ENCODE measurements around the gene PTRH1. TPM values are rescaled to one million over a fixed set of nuclear protein-coding genes. Genes with fewer than 3 reads are reported as not detected.

PTRH1 gene
- total RNA-seq, 1 donor from 2014 or later: 36.5 TPM

- no peak for DNase-seq (ENCODE audit: low read depth)
- no peak for TF ChIP-seq CTCF (IDR thresholded peaks at IDR 0.05; ENCODE audit: insufficient read depth, low read length, poor library complexity, severe bottlenecking)
- Histone ChIP-seq H3K27me3 (ENCODE audit: control insufficient read depth, insufficient read depth, low read length) (no peaks in the 10 kb centered on the region), H3K4me3 (ENCODE audit: low read depth, low read length) (no peak overlapping the region), H3K36me3 (ENCODE audit: control insufficient read depth, insufficient read depth, low read length) (no peaks in the 10 kb centered on the region)
Observed at GRCh38 chr9:127680846-127681245, 34.6 kb downstream of the PTRH1 start.

GRCh38 chr9:127680226-127680625, 35.2 kb downstream of the PTRH1 start:
- Histone ChIP-seq H3K27me3 (ENCODE audit: control insufficient read depth, insufficient read depth, low read length) (no peaks in the 10 kb centered on the region), H3K4me3 (ENCODE audit: low read depth, low read length) (no peak overlapping the region), H3K36me3 (ENCODE audit: control insufficient read depth, insufficient read depth, low read length) (no peaks in the 10 kb centered on the region)
- TF ChIP-seq CTCF (IDR thresholded peaks at IDR 0.05; ENCODE audit: insufficient read depth, low read length, poor library complexity, severe bottlenecking): no peak
- no peak for DNase-seq (ENCODE audit: low read depth)

DNA sequence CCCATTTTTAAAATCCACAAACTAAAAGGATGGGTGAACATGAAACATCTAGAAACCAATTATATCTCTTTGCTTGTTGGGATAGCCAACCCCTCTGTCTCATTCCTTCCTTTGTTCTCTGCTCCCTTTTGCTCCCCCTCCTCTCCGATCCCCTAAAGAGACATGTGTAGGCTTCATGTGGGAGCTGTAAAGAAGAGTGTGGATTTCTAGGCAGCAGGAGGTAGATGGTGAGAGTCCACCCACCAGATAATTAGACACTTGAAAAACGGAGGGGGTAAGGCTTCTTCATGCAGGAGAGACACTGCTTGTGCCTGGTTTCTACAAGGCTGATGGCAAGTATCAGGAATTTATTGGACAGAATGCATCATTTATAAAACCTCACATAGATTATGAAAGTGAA, 36.0 kb downstream of the PTRH1 start:
- no peak overlapping the region for H3K4me3 ChIP-seq (ENCODE audit: low read depth, low read length)
- no peaks in the 10 kb centered on the region for H3K27me3 ChIP-seq (ENCODE audit: control insufficient read depth, insufficient read depth, low read length)
- DNase-seq (ENCODE audit: low read depth): no peak
- no peaks in the 10 kb centered on the region for H3K36me3 ChIP-seq (ENCODE audit: control insufficient read depth, insufficient read depth, low read length)
- no peak for TF ChIP-seq CTCF (IDR thresholded peaks at IDR 0.05; ENCODE audit: insufficient read depth, low read length, poor library complexity, severe bottlenecking)

- no peak for TF ChIP-seq CTCF (IDR thresholded peaks at IDR 0.05; ENCODE audit: insufficient read depth, low read length, poor library complexity, severe bottlenecking)
- no peaks in the 10 kb centered on the region for H3K27me3 ChIP-seq (ENCODE audit: control insufficient read depth, insufficient read depth, low read length)
- H3K4me3 ChIP-seq (ENCODE audit: low read depth, low read length): no peak overlapping the region
- no peaks in the 10 kb centered on the region for H3K36me3 ChIP-seq (ENCODE audit: control insufficient read depth, insufficient read depth, low read length)
- no peak for DNase-seq (ENCODE audit: low read depth)
Observed at GRCh38 chr9:127676638-127677037, 38.8 kb downstream of the PTRH1 start.

DNA sequence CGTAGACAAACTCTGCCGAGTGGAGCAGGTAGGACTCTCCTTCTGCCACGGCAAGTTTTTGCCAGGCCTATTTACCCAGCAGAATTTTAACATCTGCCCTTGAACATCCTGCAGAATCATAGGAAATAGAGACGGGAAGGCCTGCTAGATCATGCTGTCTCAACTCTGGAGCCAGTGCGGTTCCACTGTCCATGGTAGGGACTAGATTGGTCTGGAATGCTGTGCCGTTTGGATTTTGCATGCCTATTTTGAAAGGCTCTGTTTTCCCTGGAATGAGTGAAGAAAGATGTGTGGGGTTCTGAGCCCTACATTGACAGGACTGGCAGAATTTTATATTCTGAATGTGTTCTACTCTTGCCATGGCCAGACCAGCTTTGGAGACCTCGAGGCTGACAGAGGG, 42.2 kb downstream of the PTRH1 start:
- DNase-seq (ENCODE audit: low read depth): no peak
- no peak overlapping the region for H3K4me3 ChIP-seq (ENCODE audit: low read depth, low read length)
- no peaks in the 10 kb centered on the region for H3K27me3 ChIP-seq (ENCODE audit: control insufficient read depth, insufficient read depth, low read length)
- no peaks in the 10 kb centered on the region for H3K36me3 ChIP-seq (ENCODE audit: control insufficient read depth, insufficient read depth, low read length)
- TF ChIP-seq CTCF (IDR thresholded peaks at IDR 0.05; ENCODE audit: insufficient read depth, low read length, poor library complexity, severe bottlenecking): no peak

GRCh38 chr9:127667906-127668305, 47.6 kb downstream of the PTRH1 start:
- no peak for DNase-seq (ENCODE audit: low read depth)

More at GRCh38 chr9:127667906-127668305, 47.6 kb downstream of the PTRH1 start:
- TF ChIP-seq CTCF (IDR thresholded peaks at IDR 0.05; ENCODE audit: insufficient read depth, low read length, poor library complexity, severe bottlenecking): no peak
- Histone ChIP-seq H3K36me3 (ENCODE audit: control insufficient read depth, insufficient read depth, low read length) (peaks cover 2% of the 10 kb centered on the region), H3K27me3 (ENCODE audit: control insufficient read depth, insufficient read depth, low read length) (no peaks in the 10 kb centered on the region), H3K4me3 (ENCODE audit: low read depth, low read length) (no peak overlapping the region)

Measured in kidney epithelial cell (primary cell).